SK-N-SH treated with all-trans-retinoic acid at 6 μM for 48 hours (cell line): Measurements from ENCODE around the gene PIR.

Source experiments
- ARNTL ChIP-seq: fragments of 450-650 bp; formaldehyde crosslinking; IDR thresholded peaks from 2 replicates; pipeline ENCODE4 v1.5.0; 2020; ENCODE audit warnings: low read depth, mild to moderate bottlenecking, moderate library complexity, borderline replicate concordance
- ESRRG ChIP-seq: fragments of 250-450 bp; sonication (Bioruptor Pico); IDR thresholded peaks from 2 replicates; pipeline ENCODE4 v1.6.1; 2021; ENCODE audit warnings: mild to moderate bottlenecking
- GLIS3 ChIP-seq: fragments of 250-450 bp; sonication (Bioruptor Pico); IDR thresholded peaks from 2 replicates; pipeline ENCODE4 v1.5.0; 2020; ENCODE audit warnings: mild to moderate bottlenecking, moderate library complexity
- ISL1 ChIP-seq: fragments of 250-450 bp; sonication (Bioruptor Pico); IDR thresholded peaks from 2 replicates; pipeline ENCODE4 v2.1.2; 2022; ENCODE audit warnings: mild to moderate bottlenecking, moderate library complexity
- PPARA ChIP-seq: fragments of 250-450 bp; sonication (Bioruptor Pico); IDR thresholded peaks from 2 replicates; pipeline ENCODE4 v1.5.0; 2020; ENCODE audit warnings: mild to moderate bottlenecking, borderline replicate concordance
- RARB ChIP-seq: fragments of 250-450 bp; sonication (Bioruptor Pico); IDR thresholded peaks from 2 replicates; pipeline ENCODE4 v1.8.0; 2021; ENCODE audit warnings: mild to moderate bottlenecking, moderate library complexity
- SNAI2 ChIP-seq: fragments of 250-450 bp; sonication (Bioruptor Pico); IDR thresholded peaks from 2 replicates; pipeline ENCODE4 v1.5.0; 2020; ENCODE audit warnings: mild to moderate bottlenecking, moderate library complexity
- TCF4 ChIP-seq: fragments of 250-450 bp; sonication (Bioruptor Pico); IDR thresholded peaks from 2 replicates; pipeline ENCODE4 v1.8.0; 2021; ENCODE audit warnings: mild to moderate bottlenecking, moderate library complexity, borderline replicate concordance
- ZFP30 ChIP-seq: fragments of 450-650 bp; formaldehyde crosslinking; IDR thresholded peaks from 2 replicates; pipeline ENCODE4 v1.5.0; 2022; ENCODE audit warnings: mild to moderate bottlenecking, moderate library complexity
- ZNF565 ChIP-seq: fragments of 450-650 bp; formaldehyde crosslinking; conservative IDR thresholded peaks from 2 replicates; pipeline ENCODE4 v1.5.0; 2020; ENCODE audit warnings: low read depth, mild to moderate bottlenecking, moderate library complexity
- TF ChIP-seq, protein P1 (sequence below): fragments of 250-450 bp; sonication (Bioruptor Pico); IDR thresholded peaks from 2 replicates; pipeline ENCODE4 v1.8.0; 2020; ENCODE audit warnings: mild to moderate bottlenecking, moderate library complexity, borderline replicate concordance
- TF ChIP-seq, protein P2 (sequence below): fragments of 250-450 bp; sonication (Bioruptor Pico); IDR thresholded peaks from 2 replicates; pipeline ENCODE4 v1.5.1; 2020; ENCODE audit warnings: low read depth, mild to moderate bottlenecking, moderate library complexity
- TF ChIP-seq, protein P3 (sequence below): fragments of 250-450 bp; sonication (Bioruptor Pico); IDR thresholded peaks from 2 replicates; pipeline ENCODE4 v1.5.0; 2020; ENCODE audit warnings: mild to moderate bottlenecking, moderate library complexity

- no peak for TF ChIP-seq ISL1 (CRISPR knock-in tag)
- TF ChIP-seq SNAI2, result no peak
- no peak for TF ChIP-seq PPARA (CRISPR knock-in tag)
- TF ChIP-seq, protein P1, sequence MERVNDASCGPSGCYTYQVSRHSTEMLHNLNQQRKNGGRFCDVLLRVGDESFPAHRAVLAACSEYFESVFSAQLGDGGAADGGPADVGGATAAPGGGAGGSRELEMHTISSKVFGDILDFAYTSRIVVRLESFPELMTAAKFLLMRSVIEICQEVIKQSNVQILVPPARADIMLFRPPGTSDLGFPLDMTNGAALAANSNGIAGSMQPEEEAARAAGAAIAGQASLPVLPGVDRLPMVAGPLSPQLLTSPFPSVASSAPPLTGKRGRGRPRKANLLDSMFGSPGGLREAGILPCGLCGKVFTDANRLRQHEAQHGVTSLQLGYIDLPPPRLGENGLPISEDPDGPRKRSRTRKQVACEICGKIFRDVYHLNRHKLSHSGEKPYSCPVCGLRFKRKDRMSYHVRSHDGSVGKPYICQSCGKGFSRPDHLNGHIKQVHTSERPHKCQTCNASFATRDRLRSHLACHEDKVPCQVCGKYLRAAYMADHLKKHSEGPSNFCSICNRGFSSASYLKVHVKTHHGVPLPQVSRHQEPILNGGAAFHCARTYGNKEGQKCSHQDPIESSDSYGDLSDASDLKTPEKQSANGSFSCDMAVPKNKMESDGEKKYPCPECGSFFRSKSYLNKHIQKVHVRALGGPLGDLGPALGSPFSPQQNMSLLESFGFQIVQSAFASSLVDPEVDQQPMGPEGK, result no peak
- TF ChIP-seq TCF4, result no peak
- no peak for TF ChIP-seq ZNF565 (CRISPR knock-in tag)
- TF ChIP-seq GLIS3 (CRISPR knock-in tag), result no peak
- no peak for TF ChIP-seq RARB (CRISPR knock-in tag)
- no peak for TF ChIP-seq ZFP30
- TF ChIP-seq, protein P2, sequence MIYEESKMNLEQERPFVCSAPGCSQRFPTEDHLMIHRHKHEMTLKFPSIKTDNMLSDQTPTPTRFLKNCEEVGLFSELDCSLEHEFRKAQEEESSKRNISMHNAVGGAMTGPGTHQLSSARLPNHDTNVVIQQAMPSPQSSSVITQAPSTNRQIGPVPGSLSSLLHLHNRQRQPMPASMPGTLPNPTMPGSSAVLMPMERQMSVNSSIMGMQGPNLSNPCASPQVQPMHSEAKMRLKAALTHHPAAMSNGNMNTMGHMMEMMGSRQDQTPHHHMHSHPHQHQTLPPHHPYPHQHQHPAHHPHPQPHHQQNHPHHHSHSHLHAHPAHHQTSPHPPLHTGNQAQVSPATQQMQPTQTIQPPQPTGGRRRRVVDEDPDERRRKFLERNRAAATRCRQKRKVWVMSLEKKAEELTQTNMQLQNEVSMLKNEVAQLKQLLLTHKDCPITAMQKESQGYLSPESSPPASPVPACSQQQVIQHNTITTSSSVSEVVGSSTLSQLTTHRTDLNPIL (CRISPR knock-in tag), result no peak
- no peak for TF ChIP-seq ESRRG (CRISPR knock-in tag)
- TF ChIP-seq, protein P3, sequence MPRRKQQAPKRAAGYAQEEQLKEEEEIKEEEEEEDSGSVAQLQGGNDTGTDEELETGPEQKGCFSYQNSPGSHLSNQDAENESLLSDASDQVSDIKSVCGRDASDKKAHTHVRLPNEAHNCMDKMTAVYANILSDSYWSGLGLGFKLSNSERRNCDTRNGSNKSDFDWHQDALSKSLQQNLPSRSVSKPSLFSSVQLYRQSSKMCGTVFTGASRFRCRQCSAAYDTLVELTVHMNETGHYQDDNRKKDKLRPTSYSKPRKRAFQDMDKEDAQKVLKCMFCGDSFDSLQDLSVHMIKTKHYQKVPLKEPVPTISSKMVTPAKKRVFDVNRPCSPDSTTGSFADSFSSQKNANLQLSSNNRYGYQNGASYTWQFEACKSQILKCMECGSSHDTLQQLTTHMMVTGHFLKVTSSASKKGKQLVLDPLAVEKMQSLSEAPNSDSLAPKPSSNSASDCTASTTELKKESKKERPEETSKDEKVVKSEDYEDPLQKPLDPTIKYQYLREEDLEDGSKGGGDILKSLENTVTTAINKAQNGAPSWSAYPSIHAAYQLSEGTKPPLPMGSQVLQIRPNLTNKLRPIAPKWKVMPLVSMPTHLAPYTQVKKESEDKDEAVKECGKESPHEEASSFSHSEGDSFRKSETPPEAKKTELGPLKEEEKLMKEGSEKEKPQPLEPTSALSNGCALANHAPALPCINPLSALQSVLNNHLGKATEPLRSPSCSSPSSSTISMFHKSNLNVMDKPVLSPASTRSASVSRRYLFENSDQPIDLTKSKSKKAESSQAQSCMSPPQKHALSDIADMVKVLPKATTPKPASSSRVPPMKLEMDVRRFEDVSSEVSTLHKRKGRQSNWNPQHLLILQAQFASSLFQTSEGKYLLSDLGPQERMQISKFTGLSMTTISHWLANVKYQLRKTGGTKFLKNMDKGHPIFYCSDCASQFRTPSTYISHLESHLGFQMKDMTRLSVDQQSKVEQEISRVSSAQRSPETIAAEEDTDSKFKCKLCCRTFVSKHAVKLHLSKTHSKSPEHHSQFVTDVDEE (CRISPR knock-in tag), result no peak
- no peak for TF ChIP-seq ARNTL (CRISPR knock-in tag)
Measured at GRCh38 chrX:15492469-15492868, 664 bp downstream of the PIR start.
